ENCODE measurements around the gene KCNN3.

The KCNN3 gene

GRCh38 chr1:154881820-154882535, 11.9 kb upstream of the KCNN3 start:
- FAIRE-seq (no peak), DNase-seq (ENCODE audit: extremely low spot score, insufficient read length, low read depth) (no peak)

DNA sequence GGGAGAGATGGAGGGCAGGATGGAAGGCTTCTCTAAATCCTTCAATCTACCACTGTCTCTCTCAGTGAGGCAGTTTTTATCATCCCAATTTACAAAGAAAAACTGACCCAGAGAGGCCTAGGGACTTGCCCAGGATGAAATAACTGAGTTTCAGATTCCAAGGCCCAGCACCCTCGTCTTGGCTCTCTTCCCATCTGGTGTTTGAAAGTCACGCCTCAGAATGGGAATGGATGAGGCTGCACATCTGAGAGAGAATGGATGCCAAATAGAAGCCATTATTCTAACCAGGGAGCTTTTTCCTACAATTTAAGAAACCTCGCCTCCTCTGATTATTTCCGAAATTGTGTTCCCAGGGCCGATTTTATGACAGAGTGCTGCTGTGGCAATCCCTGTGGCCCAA, 10.6 kb upstream of the KCNN3 start:
- DNase-seq (ENCODE audit: extremely low spot score, insufficient read length, low read depth) (no peak), FAIRE-seq (no peak)

DNA sequence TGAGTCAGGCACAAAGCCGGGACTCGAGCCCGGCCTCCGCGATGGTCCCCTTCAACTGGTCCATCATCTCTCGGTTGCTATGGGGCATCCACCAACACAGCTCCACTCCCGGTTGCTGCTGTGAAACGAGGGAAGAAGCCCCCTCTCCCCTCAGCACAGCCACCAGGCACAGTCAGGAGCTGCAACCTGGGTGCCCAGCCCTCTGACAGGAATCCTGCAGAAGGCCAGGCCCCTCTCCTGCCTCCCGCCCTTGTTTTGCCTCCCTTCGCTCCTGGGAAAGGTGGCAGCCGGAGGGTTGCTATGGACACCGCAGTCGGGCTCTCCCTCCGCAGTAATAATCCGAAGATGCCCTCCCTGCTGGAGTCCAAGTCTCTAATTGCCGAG, 8.9 kb upstream of the KCNN3 start:
- DNase-seq (ENCODE audit: extremely low spot score, insufficient read length, low read depth) (no peak), FAIRE-seq (no peak)

DNA sequence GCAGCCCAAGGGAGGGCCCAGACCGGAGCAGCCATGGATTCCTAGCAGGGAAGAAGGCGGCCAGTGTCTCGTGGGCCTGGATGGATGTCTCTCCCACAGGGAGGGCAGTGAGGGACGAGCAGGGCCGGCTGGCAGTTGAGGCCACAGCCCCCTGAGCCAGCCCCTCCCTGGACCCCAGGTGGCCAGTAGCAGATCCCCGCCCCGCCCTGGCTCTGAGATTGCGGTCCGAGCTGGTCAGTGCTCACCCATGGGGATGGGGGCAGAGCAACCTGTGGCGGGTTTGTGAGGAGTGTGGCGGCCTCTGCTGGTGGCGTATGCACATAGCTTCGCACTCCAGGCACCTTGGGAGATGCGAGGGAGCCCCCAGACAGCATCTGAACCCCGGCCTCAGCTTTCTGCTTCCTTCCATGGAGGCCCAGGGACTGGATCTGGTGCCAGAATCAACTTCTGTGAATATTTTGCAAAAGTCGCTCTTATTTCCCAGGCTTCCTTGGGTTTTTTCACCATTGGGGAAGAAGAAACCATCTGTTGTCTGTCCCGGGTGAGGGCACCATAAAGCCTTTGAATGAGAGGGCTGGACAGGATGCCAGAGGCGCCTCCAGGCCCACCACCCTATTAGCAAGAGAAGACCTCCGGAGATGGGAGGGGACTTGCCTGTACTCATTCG, 8.4 kb upstream of the KCNN3 start:
- DNase-seq (ENCODE audit: extremely low spot score, insufficient read length, low read depth) = peak; percentile 65

GRCh38 chr1:154877370-154877974, 7.4 kb upstream of the KCNN3 start:
- no peak for FAIRE-seq
- DNase-seq (ENCODE audit: extremely low spot score, insufficient read length, low read depth) = no peak

More for the DNA sequence above, 8.4 kb upstream of the KCNN3 start:
- FAIRE-seq = peak; percentile 86

DNA sequence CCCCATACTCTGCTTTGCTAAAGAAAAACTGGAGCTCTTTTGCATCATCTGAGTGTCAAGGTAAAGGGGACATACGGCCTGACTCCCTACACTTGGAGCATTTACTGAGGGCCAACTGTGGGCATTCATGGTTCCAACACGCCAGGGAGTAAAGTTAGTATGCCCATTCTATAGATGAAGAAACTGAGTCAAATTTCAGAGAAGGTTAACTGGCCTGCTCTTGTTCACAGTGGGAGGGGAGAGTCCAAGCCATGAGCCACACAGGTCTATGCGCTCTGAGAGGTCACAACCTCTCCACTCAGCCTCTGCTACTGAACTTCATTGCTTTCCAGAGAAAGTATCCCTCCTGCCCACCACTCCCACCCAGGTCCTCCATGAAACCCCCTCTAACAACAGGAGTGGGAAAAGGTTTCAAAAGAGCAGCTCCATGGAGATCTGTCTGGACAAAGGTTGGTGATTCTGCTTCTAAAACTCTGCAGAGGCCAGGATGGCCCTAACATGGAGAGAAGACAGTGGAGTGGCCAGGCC, 6.8 kb upstream of the KCNN3 start:
- DNase-seq (ENCODE audit: extremely low spot score, insufficient read length, low read depth) (no peak), FAIRE-seq (no peak)

- DNase-seq (ENCODE audit: extremely low spot score, insufficient read length, low read depth) (no peak), FAIRE-seq (peak; percentile 91)
Observed at GRCh38 chr1:154874465-154874864, 4.4 kb upstream of the KCNN3 start.

- no peak for FAIRE-seq
- no peak for DNase-seq (ENCODE audit: extremely low spot score, insufficient read length, low read depth)
Observed at GRCh38 chr1:154873321-154873950, 3.4 kb upstream of the KCNN3 start.

- FAIRE-seq (peak; percentile 73), DNase-seq (ENCODE audit: extremely low spot score, insufficient read length, low read depth) (no peak)
Observed at GRCh38 chr1:154871374-154871773, 1.3 kb upstream of the KCNN3 start.

DNA sequence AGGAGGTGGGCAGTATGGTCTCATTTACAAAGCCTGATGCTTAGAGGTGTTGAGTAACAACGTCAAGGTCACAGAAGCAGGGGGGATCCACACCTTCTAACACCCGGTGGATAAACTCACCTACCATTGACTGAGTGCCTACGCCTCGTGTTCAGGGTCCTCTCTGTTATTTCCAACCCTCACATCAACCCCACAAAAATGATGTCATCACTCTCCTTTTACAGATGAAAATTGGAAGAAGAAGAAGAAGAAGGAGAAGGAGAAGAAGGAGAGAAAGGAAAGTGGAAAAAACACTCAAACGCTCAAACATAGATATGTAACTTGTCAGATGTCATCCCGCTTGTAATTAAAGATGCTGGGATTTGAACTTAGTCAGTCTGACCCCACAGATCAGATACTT, 653 bp upstream of the KCNN3 start:
- no peak for DNase-seq (ENCODE audit: extremely low spot score, insufficient read length, low read depth)
- no peak for FAIRE-seq

GRCh38 chr1:154869351-154870114, 548 bp downstream of the KCNN3 start:
- DNase-seq (ENCODE audit: extremely low spot score, insufficient read length, low read depth) = no peak
- FAIRE-seq = no peak

DNA sequence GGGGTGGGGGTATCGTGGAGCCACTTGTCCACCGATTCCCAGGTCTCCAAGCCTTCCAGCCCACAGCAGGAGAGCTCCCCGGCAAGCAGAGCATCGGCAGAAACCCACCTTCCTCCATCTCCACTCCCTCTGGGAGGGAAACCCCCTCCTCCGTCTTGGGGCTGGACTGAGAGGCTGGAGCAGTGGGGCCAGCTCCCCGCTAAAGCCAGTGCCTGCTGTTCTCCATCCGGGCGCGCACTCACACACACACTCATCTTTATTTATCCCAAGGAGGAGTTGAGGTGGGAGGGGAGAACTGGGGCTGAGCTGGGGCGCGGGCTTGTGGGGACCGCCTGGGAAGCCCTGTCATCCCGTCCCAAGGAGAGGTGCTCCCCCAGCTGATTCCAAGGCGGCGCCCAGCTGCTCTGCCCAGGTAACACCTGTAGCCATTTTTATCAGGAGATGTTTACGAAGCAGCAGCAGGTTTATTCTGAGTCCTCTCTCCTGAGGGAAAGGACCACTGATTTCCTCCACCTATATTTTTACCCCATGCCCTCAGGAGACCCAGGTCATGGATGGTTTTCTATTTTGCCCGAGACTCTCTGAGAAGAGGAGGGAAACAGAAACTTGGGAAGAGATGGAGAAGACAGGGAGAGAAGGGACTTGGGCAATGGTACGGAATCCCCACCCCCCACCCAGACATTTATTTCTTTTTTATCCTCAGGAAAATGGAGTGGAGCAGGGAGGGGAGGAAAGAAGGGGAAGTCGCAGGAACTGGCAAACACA, 2.1 kb downstream of the KCNN3 start:
- DNase-seq (ENCODE audit: extremely low spot score, insufficient read length, low read depth) (no peak), FAIRE-seq (no peak)

DNA sequence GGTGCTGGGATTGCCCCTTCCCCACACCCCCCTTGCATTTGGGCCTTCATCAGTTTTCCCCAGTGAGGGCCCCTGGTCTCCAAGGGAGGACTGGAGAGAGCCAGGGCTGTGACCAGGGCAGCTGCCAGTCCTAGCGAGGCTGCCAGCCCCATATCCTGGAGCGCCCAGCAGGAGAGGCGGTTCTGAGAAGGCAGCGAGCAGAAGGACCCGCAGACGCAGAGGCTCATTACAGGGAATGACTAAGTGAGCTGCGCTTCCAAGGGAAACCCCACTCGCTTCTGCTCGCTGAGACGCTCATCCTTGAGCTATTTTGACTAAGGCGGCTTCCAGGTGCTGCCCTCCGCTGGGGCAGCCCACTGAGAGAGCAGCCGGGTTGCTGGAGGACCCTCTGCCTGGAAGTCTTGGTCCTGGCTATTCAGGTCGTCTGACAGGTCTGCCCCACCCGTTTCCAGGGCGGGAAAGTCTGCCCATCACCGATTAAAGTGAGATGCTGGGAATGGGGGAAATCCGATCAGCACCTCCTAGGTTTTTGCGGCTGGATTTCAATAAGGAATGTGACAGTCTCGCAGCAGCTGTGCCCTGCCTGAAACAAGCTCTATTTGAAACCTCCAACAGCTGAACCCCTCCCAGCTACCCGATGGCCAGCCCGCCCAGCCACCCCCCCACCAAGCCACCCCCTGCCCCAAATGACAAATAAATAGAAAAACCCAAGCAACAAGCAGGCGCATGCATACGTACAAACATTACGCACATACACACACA, 2.8 kb downstream of the KCNN3 start:
- FAIRE-seq (peak; percentile 61), DNase-seq (ENCODE audit: extremely low spot score, insufficient read length, low read depth) (no peak)

GRCh38 chr1:154866257-154867063, 3.6 kb downstream of the KCNN3 start:
- FAIRE-seq = peak; percentile 76

GRCh38 chr1:154865442-154866256, 4.4 kb downstream of the KCNN3 start:
- DNase-seq (ENCODE audit: extremely low spot score, insufficient read length, low read depth) = no peak
- FAIRE-seq = peak; percentile 95

More at GRCh38 chr1:154866257-154867063, 3.6 kb downstream of the KCNN3 start:
- DNase-seq (ENCODE audit: extremely low spot score, insufficient read length, low read depth) = no peak

DNA sequence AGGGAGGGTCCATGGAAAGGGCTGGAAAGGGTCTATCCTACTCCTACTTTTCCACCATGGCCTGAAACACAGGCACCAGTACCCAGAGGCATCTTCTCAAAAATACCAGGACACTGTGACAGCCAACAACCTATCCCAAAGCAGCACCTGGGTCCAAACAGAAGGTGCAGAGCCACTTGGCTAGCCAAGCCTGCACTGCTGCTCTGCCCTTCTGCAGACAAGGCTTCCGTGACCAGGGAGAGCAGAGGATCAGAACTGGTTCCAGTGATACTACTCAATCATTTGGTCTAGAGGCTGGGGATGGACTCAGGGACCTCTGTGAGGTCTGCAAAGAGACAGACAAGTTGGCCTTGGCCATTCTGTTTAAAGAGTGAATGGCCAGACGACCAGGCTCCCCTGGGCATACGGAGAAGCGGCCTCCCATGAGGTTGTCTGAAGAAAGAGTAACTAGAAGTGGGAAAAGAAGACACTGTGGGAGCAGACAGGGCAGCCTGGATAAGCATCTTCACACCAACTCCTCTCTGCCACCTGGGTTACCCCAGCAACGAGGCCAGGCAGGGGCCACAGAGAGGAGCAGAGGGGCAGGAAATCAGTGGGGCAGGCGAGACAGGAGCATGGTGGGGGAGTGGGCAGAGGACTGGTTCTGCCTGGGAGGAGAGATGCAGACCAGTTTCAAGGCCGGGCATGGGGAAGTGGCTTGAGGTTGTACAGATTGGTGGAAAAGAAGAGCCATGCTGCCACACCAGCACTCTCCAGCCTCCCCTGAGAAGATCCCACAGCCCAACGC, 5.7 kb downstream of the KCNN3 start:
- no peak for DNase-seq (ENCODE audit: extremely low spot score, insufficient read length, low read depth)
- peak; percentile 71 for FAIRE-seq

Data from GM18507 (cell line).